SK-N-SH treated with all-trans-retinoic acid at 6 μM for 48 hours (cell line): Measurements from ENCODE around the gene SH2D2A.

Experiments
- GLIS3 ChIP-seq: fragments of 250-450 bp; sonication (Bioruptor Pico); IDR thresholded peaks from 2 replicates; pipeline ENCODE4 v1.5.0; 2020; ENCODE audit warnings: mild to moderate bottlenecking, moderate library complexity
- PATZ1 ChIP-seq: fragments of 250-450 bp; sonication (Bioruptor Pico); IDR thresholded peaks from 2 replicates; pipeline ENCODE4 v1.8.0; 2020; ENCODE audit warnings: mild to moderate bottlenecking, moderate library complexity, borderline replicate concordance
- SNAI2 ChIP-seq: fragments of 250-450 bp; sonication (Bioruptor Pico); IDR thresholded peaks from 2 replicates; pipeline ENCODE4 v1.5.0; 2020; ENCODE audit warnings: mild to moderate bottlenecking, moderate library complexity
- TCF4 ChIP-seq: fragments of 250-450 bp; sonication (Bioruptor Pico); IDR thresholded peaks from 2 replicates; pipeline ENCODE4 v1.8.0; 2021; ENCODE audit warnings: mild to moderate bottlenecking, moderate library complexity, borderline replicate concordance
- TSHZ2 ChIP-seq: fragments of 250-450 bp; sonication (Bioruptor Pico); IDR thresholded peaks from 2 replicates; pipeline ENCODE4 v1.5.0; 2020; ENCODE audit warnings: mild to moderate bottlenecking, moderate library complexity
- ZFP3 ChIP-seq: fragments of 250-450 bp; sonication (Bioruptor Pico); IDR thresholded peaks from 2 replicates; pipeline ENCODE4 v1.5.0; 2020; ENCODE audit warnings: mild to moderate bottlenecking, moderate library complexity
- ZFP30 ChIP-seq: fragments of 450-650 bp; formaldehyde crosslinking; IDR thresholded peaks from 2 replicates; pipeline ENCODE4 v1.5.0; 2022; ENCODE audit warnings: mild to moderate bottlenecking, moderate library complexity
- ZNF70 ChIP-seq: fragments of 450-650 bp; formaldehyde crosslinking; IDR thresholded peaks from 2 replicates; pipeline ENCODE4 v1.5.0; 2020; ENCODE audit warnings: mild to moderate bottlenecking, moderate library complexity

DNA sequence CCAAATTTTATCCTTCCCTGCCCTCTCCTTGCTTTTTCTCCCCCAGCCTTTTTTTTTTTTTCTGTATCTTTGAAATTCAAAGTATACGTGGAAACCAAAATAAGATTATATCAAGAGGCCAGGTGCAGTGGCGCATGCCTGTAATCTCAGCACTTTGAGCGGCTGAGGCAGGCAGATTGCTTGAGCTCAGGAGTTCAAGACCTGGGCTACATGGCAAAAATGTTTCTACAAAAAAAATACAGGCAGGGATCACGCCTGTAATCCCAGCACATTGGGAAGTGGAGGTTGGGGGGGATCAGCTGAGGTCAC, 55.9 kb downstream of the SH2D2A start:
- TF ChIP-seq SNAI2 (no peak), TSHZ2 (CRISPR knock-in tag) (no peak), ZFP3 (CRISPR knock-in tag) (no peak), ZNF70 (CRISPR knock-in tag) (no peak), GLIS3 (CRISPR knock-in tag) (no peak), PATZ1 (no peak), TCF4 (CRISPR knock-in tag) (no peak), ZFP30 (no peak)
